22Rv1 (cell line): ENCODE data around the gene HSPA1A.
A peak's percentile ranks its signal among the peaks of the same experiment; 100 is the strongest.
"Not testable (repeated sequence)": the region's sequence is repeated elsewhere in the genome, so short reads cannot be mapped to it uniquely, and the experiment has no call there.

ENCODE experiments used
- ZFX ChIP-seq: fragments of 450-650 bp; IDR thresholded peaks from 2 replicates; pipeline ENCODE4 v1.6.1; 2017; ENCODE audit warnings: antibody characterized with exemption, borderline replicate concordance
- TF ChIP-seq, protein P1 (sequence below): fragments of 450-650 bp; IDR thresholded peaks from 2 replicates; pipeline ENCODE4 v1.5.1; 2017; ENCODE audit warnings: mild to moderate bottlenecking

DNA sequence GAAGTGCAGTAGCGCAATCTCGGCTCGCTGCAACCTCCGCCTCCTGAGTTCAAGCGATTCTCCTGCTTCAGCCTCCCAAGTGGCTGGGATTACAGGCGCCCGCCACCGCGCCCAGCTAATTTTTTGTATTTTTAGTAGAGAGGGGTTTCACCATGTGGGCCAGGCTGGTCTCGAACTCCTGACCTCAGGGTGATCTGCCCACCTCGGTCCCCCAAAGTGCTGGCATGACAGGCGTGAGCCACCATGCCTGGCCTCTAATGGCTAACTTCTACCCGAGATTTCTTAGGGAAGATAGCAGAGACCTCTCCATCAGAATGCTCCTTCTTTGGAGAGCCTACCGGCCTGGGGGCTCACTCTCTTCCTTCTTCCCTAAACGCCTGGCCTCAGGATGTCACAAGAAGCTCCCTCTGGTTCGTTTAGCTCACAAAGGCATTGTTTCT, 48.8 kb downstream of the HSPA1A start:
- TF ChIP-seq, protein P1, sequence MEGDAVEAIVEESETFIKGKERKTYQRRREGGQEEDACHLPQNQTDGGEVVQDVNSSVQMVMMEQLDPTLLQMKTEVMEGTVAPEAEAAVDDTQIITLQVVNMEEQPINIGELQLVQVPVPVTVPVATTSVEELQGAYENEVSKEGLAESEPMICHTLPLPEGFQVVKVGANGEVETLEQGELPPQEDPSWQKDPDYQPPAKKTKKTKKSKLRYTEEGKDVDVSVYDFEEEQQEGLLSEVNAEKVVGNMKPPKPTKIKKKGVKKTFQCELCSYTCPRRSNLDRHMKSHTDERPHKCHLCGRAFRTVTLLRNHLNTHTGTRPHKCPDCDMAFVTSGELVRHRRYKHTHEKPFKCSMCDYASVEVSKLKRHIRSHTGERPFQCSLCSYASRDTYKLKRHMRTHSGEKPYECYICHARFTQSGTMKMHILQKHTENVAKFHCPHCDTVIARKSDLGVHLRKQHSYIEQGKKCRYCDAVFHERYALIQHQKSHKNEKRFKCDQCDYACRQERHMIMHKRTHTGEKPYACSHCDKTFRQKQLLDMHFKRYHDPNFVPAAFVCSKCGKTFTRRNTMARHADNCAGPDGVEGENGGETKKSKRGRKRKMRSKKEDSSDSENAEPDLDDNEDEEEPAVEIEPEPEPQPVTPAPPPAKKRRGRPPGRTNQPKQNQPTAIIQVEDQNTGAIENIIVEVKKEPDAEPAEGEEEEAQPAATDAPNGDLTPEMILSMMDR: peak; percentile 19; the same call in 1 of the 2 replicates
- not testable (repeated sequence) for TF ChIP-seq ZFX
